NCI-H748 (cell line): ENCODE data around the gene NCOA3.

Experiments
- DNase-seq: peaks from one replicate; lab custom pipeline; 2025; ENCODE audit not compliant: unreplicated experiment; lab: John Stamatoyannopoulos, UW

Gene NCOA3

DNA sequence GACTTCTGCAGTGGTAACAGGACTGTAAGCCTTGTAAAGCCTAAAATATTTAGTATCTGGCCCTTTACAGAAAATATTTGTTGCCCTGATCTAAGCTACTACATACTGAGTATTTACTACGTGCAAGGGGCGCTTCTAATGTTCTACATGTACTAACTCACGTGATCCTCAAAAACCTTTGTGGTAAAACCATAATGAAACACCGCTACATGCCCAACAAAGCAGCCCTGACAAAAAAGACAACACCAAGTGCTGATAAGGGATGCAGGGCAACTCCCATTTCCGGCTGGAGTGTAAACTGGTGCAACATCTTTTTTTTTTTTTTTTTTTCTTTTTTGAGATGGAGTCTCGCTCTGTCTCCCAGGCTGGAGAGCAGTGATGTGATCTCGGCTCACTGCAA lies 198.6 kb downstream of the NCOA3 start:
- no peak for DNase-seq

DNA sequence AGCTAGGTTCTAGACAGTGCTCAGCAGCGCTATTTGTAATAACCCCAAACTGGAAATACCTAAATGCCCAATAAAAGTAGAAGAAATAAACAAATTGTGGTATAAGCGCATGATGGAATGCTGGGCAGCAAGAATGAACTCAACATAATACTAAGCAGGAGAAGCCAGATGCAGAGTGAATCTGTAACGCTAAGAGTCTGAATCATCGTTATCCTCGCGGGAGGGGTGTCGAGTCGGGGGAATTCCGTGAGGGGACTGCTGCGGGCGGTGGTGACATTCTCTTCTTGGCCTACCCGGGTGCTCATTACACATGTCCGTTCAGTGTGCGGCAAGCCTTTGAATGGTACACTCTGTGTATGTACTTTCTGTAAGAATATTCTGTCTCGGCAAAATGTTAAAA lies 199.9 kb downstream of the NCOA3 start:
- DNase-seq: no peak

DNA sequence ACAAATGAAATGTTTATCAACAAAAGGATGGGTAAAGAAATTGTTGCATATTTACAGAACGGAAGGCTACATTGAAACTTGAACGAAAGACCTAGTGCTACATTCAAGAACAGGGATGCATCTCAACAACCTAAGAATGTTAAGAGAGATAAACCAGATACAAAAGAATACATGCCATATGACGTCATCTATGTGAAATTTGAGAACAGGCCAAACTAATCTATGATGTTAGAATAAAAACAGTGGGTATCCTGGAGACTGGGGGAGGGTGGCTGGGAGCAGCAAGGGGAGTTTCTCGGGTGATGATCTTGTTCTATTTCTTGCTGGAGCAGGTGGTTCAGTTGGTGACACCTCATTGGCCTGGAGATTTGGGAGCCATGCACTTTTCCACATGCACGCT lies 202.1 kb downstream of the NCOA3 start:
- no peak for DNase-seq

DNA sequence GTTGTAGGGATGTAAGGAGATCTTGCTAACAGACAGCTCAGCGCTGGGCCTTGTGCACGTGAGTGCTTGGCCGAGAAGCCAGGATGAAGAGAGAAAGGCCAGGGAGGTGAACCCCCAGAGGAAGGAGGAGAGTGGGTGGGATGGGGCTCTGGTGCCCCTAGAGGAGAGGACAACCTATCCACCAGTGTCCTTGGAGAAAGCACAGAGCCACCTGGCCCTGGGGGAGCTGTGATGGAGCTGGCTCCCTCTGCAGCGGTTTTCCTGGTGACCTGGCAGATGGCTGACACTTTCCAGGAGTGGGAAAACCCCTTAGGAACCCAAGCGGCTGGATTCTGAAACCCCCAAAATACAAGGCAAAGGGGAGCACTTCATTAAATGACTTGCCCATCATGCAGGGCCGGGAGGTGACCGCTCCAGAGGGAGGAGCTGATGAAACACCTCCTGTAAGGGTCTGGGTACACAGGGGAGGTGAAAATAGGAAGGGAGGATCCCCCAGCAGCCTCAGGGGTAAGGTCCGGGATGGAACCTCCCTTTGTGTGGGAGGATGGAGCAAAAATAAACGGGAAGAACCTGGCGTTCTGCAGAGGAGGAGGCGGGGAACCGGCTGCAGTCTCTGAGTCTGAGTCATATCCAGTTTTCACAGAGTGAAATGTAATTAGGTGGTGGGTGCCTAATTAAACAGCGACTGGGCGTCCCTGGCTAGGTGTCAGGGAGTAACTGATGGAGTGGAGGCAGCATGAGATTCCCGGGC lies 203.2 kb downstream of the NCOA3 start:
- DNase-seq: no peak

DNA sequence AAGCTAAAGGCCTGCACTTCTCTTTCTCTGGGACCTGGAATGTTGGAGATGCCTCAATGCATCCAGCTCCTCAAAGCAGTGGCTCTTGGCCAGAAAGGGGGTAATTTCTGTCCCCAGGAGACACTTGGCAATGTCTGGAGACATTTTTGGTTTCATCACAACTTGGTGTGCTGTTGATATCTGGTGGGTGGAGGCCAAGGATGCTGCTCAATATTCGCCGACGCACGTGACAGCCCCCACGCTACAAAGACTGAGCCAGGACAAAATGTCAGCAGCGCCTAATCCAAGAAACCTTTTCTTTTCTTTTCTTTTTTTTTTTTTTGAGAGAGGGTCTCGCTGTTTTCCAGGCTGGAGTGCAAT lies 203.8 kb downstream of the NCOA3 start:
- DNase-seq: no peak

DNA sequence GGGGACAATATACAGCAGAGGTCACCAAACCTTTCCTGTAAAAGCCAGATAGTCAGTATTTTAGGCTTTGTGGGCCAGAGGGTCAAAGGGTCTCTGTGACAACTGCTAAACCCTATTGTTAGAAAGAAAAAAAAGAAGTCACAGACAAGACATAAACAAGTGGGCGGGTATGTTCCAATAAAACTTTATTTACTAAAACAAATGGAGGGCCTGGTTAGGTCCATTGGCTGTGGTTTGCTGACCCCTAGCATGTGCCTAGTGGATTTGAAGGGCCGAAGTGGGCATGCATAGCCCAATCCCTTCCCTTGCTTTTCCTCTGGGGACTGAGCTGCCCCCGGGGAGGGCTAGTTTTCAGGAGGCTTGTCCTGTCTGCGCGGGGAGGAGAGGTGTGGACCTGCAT lies 204.7 kb downstream of the NCOA3 start:
- no peak for DNase-seq
